GM21526 (cell line): Measurements from ENCODE around the gene CA5A.
"Not testable (repeated sequence)": the region's sequence is repeated elsewhere in the genome, so short reads cannot be mapped to it uniquely, and the experiment has no call there.

ENCODE experiments used
- ATAC-seq: cut with Tn5 transposase; IDR thresholded peaks from one replicate; pipeline ENCODE4 v1.9.1; 2021; ENCODE audit warnings: moderate library complexity; ENCODE audit not compliant: unreplicated experiment, low FRiP score

The CA5A gene

DNA sequence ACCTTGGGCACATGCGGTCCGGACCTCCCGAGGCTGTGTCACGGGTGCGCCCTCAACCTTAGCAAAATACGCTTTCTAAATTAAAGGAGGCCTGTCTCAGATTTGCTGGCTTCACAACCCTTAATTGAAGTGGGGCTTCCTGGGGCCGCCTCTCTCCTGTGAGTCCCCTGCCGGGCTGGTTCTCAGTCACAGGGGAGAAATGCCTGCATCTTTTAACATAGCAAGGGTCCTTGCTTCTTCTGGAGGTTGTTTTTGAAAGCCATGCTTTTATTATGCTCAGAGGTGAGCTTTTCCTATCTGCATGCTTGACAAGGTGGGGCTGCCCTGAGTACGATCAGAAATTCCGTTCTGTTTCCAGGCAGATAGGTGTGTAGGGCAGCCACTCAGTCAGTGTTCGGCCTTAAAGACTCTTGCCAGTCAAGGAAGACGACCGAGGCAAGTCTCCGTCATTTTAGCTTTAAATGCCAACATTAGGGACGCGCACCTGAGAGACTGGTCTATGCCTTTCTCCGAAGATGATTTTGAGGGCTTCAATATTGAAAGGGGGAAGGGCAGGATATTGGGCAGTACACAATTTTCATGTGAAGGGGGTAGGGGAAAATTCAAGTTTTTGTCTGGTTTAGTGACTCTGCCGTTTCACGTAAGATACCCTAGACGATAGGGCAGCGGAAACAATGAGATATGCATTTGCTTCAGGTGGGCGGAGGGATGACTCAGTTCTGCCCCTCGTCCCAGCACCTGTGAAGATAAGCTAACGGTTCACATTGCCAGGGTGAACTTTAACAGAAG, 61.5 kb downstream of the CA5A start:
- ATAC-seq = no peak

DNA sequence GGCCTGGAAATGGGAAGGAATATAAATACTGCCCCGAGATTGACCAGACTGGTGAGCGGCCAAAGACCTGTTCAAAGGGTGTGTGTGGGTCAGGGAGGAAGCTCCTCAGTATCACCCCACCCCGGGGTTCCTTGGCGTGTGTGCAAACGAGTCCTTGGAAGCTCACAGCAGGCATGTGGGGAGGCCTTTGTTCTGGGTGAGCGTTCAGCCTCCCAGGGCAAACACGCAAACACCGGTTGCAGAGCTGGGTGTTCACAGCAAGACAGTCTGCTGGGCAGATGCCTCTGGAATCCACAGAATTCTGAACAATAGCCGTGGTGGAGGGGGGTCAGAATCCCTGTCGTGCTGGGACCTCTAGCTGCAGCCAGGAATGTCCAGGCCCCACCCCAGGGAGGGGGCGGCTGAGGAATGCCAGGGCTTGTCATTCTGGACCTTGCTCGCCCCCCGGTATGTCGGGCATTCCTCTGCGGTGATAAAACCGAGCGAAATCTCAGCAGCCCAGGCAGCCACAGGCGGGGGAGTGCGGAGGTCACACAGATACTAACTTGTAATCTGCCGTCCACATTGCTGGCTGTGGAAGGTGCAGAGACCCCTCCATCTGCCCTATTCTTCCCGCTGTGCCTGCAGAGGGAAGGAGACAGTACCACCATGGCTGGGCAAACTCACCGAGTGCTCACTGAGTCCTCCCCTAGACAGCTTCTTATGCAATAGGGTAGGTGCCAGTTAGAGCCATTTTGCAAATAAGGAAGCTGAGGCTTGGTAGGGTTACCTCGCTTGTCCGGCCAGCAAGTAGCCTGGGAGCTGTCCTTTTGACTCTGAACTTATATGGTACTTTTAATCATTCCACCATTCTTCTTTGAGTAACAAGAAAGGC, 65.7 kb downstream of the CA5A start:
- not testable (repeated sequence) for ATAC-seq

DNA sequence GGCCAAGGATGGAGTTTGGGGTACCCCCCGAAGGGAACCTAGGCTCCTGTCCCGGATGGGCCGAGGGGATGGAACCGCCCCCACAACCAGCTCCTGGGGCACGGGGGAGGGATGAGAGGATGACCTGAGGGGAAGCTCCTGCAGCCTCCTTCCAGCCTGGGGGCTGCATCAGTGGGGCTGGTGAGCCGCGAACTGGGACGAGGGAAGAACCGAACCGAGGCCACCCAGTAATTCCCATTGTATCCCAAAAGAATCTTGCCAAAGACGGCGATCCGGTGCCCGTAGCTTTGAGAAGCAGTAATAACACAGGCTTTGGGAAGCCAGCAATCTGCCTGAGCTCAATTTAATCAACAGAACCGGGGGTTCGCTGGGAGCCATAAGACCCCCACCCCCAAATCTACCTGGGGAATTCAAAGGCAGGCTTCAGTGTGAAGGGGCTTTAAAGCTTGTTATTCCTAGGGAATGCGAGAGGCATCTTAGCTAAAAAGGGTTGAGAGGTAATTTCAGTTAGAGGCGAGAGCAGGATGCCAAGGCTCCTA, 66.4 kb downstream of the CA5A start:
- ATAC-seq = not testable (repeated sequence)

DNA sequence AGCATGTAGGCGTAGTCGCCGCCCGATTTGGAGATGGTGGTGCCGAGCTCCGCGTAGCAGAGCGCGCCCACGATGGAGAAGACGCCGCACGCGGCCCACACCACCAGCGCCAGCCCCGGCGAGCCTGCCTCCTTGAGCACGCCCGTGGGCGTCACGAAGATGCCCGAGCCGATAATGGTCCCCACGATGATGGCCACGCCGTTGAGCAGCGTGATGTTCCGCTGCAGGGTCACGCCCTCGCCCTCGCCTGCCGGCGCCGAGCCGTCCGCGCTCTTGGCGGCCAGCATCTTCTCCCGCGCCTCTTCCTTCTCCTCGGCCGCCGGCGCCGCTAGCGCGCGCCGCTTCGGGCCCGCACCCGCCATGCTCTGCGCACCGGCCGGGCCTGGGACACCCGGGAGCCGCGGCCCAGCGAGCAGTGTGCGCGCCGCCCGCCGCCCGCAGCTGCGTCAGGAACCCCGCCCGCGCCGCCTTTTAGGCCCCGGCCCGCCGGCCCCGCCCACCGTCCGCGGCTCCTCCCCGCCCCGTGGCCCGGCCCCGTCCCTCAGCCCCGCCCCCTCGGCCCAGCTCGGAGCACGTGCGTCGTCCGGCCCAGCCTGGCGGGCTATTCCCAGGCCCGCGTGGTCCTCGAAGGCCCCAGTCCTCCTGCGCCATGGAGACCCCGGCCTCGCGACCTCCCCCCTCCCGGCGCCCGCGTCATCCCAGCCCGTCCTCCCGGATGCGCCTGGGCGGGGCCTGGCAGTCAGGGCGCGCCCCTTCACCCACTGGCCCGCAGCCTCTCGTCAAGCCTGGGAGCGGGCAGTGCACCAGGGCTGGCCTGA, 67.1 kb downstream of the CA5A start, which contains the start of gene SLC7A5:
SLC7A5 (minus strand) TSS at position 447 of the 818 bp plus-strand sequence; CDS start at position 362, 85 bp downstream.
- ATAC-seq = peak; percentile 47

DNA sequence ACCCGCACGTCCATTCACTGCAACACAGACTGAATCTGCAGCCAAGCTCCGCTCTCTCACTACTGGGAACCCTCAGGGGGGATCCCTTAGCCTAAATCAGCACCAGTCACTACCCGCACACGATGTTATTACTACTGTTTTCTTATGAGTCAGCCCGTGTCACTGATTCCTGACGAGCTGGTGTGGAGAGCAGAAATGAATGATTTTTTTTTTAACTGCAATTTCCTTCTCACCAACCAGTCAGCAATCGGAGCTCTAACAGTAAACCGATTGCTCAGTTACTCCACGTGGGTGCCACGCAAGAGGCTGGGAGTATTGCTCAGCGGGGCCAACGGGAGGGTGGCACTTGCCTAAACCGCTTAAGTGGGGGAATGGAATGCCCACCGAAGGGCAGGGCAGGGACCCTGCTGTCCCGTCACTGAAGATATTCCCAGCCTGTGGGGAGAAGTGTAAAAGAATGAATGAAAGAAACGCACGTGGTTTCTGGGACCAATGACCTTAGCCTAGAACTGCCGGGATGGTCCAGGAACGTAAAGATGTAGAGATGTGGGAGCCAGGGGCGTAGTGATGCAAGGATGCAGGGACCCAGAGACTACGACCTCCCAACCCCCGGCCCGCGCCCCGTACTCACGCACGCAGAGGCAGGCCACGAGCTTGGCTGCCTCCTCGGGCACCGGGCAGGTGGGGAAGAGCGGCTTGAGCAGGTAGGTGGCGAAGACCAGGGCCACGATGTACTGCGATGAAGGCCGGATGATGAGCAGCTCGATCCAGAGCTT, 67.9 kb downstream of the CA5A start:
- peak; percentile 20 for ATAC-seq

DNA sequence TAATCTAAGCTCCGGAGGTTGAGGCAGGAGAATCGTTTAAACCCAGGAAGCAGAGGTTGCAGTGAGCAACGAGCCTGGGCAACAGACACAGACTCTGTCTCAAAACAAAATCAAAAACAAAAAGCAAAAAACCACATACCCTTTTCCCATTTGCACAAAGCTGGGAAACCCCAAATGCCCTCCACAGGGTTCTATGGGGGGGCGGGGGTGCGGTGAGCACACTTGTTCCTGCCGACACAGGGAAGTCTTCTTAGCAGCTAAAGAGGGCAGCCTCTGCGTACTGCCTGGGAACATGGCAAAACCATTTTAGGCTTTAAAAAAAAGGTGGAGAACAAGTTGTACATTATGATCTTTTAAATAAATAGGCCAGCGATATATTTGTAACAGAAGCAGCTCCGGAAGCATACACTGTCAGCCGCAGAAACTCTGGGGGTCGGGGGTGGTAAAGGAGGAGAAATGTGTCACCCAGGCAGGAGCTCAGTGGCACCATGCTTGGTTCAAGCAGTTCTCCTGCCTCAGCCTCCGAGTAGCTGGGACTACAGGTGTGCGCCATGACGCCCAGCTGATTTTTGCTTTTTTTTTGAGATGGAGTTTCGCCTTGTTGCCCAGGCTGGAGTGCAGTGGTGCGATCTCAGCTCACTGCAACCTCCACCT, 70.3 kb downstream of the CA5A start:
- ATAC-seq = not testable (repeated sequence)

DNA sequence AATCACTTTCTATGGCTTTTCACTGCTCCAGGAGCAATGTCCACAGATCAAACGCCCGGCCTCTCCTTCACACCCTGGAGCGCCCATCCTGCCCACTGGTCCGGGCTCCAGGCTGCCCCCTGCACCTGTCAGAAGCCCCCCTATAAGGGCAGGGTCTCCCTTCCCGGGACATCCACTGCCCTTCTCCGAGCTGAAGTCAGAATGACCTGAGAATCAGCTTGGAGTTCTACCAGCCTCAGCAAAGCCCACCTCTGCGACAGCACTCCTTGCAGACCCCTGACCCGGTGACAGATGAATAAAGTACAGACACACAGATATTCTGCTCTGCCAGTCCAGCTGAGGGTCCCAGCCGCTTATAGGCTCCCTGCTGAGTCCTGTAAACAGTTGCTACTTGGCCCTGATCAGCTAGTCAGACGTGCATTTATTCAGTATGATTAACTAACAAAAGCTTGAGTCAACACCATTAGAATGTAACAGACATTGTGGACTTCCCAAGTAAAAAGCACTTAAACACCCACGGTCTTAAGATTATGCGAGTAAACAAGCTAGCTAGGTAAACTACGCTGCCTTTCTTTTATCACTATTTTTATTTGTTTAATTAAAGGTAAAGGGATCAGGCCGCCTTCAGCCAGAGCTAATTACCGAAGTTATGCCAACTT, 71.9 kb downstream of the CA5A start:
- no peak for ATAC-seq

DNA sequence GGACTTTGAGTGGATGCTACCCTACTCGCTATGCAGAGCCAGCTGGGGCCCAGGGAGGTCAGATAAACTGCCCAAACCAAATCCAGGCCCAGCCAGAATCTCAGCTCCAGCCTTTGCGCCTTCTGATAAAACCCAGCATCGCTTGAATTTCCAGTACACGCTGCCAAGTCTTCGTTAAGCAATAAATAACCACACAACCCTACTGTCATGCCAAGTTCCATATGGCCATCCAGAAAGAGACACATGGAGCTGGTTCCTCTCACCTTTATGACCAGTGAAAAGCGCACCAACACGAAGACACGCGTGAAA, 73.0 kb downstream of the CA5A start:
- ATAC-seq = not testable (repeated sequence)

DNA sequence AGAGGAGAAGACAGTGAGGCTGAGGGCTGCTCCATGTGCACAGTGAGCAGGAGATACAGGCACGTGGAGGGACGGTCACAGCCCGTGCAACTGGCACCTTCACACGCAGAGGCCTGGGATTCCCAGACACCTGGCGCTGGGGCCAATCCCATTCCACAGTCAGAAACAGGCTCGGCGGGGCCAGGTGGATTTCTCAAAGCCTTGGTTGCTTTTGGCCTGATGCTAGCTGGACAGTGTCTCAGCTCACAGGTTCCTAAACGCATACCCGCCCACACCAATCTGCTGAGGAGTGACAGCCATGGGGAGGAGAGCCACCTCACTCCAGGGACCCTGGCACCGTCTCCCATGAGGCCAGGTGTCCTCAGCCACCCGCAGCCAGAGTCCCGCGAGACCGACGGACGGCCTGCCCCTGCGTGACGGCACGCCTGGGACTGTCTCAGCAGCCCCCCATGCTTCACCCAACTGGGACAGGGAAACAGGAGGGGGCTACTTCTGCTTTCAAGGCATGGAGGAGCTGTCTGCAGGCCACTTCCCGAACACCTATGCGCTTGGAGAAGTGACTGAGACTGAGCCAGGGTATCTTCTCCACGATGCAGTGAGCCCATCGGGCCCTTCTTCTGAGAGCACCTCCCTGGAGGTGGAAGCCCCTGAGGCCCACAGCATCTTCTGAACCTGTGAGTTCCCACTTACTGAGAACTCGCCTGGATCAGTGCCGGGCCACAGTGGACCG, 73.6 kb downstream of the CA5A start:
- ATAC-seq = not testable (repeated sequence)

DNA sequence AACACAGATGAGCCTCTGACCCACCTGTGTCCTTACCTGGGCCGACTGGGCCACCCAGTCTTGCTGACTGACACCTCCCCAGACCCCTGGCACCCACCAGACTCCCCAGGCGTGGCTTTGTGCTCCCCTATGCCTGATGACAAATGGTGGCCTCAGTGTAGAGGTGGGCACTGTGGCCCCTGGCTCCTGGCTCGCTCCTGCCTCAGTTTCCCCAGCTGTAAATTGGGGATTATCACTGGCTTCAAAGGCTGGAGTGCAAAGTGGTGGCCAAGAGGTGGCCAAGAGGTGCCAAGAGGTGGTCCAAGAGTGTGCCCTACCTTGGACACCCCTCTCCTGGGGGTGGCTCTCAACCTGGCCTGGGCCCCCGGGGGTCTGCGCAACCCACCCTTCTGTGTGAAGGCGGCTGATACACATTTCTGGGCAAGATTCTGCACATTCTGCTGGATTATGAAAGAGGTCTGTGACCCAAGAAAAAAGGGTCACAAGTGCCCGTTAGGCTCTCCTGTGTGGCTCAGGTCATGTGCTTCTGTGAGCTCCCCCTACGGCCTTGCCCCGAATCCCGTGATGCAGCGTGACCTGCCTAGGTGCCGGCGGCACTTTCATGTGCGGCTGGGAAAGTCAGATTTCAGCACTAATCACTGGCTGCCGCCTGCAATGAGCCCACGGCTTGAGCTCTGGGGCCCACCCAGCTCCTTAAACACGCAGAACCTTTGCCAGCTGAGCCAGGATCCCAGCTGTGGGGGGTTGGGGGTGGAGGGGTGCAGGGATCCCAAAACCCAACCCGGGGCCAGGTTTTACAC, 74.8 kb downstream of the CA5A start:
- not testable (repeated sequence) for ATAC-seq

DNA sequence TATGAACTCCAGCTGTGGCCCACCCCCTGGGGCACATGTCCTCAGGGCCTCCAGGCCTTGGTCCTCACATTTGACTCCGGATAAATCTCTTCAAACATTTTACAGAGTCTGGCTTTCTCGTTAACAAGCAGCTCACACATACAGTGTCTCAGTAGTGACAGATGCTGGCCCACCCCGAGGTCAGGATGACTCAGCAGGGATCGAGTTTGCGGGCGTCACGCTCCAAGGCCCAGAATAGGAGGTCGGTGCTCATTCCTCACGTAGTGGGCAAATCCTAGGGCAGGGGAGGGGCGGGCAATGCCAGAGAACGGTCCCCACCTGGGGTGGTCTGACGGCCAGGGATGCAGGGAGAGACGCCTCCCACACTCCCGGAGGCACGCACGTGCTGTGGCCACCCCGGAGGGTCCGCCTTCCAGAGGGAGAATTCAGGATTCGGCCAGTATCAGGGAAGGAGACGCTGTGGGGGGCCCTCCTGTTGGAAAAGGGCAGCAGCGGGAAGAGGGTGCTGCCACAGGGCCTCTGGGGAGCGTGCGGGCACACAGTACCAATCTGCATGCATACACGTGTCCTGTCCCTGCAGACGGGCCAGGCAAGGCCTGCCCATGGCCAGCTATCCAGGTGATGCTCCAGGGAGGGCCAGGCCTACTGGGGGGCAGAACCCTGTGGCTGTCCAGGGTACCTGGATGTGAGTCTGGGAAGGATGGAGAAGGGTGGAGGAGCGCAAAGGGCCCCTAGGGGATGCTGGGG, 75.6 kb downstream of the CA5A start:
- ATAC-seq = no peak

DNA sequence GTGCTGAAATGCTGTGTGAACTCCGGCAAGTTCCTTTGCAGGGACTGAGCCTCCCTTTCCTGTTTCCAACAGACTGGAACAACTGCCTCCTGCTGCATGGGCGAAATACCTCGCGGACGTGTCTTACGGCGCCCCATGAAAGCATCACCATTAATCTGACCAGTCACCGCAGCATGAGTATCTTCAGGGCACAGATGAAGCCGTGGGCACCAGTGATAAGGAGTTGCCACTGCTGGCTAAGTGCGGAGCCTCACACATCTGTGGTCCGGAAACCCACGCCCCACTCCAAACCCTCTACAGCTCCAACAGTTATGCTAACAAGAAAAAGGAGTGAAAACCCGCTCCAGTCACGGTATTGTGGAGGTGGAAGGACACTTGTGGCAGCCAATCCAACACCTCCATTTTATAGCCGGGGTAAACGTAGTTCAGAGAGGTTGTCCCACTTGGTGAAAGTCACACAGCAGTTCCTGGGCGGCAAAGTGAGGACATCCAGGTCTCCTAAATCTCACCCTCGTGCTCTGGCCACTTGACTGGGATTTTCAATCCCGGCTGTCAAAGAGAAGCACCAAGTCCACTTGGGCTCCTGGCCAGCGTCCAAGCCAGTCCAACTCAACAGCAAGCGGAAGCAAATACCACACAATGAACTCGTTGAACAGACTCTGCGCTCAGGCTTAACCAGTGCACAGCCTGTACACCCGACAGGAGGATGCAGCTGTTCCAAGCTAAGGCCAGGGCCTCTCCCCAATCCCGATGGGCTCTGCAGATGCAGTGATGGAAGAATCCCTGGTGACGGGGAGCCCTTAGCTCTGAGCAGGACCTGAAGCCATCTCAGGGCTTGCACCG, 78.0 kb downstream of the CA5A start:
- not testable (repeated sequence) for ATAC-seq

DNA sequence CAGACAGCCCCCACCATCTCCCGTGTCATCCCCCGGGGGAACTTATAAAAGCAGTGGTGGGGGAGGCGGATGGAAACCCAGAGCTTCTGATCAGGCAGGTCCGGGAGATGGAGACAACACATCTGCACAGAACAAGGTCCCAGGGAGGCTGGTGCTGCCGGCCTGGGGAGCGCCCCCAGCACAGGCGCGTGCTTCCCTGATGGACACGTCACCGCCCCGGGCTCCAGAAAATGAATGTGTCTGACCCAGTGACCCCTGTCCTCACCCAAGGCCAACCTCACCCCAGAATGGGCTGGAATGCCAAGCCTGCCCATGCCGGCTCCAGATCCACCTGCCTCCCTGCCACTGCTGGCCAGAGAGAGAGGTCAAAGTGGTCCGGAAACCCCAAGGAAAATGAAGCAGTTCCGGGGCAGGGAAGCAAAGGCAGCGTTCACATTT, 79.5 kb downstream of the CA5A start:
- ATAC-seq = no peak

DNA sequence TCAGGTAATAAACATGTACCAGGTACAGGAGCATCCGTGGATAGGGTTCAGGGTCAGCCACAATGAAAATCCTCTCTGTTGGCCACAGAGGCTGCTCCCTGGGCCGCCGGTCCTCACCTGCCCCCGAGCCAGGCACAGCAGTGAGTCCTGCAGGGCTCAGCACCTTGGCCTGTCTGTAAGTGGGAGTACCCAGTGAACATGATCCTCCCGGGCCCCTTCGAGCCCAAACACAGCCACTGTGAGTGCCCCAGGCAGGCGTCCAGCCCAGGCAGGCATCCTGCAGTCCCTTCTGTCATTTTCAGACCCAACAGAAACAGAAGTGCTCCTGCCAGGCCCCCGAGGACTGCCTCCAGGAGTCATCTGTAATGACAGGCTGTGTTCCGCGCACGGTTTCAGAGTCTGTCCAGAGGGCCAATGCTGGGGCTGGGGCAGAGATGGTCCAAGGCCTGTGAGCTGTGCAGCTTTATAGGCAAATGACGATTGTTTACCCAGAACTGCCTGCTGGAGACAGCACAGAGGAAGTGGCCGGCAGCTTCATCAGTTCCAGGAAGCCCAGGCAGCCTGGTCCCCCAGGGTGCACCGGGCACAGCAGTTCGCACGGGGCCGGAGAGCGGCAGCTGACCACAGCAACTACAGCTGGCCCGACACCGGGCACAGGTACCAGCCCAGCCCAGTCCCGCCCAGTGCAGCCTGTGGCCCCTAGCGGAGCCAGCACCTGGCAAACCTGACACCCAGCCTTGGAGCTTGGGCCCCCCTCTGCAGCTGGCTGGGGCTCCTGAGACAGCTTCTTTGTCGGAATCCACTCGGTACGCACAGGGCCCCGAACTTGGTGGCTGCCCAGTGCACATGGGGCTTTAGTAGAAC, 80.2 kb downstream of the CA5A start:
- ATAC-seq = no peak
